Lower leg skin (tissue), 4 donors: ENCODE data around the gene RNF4. TPM values are rescaled to one million over a fixed set of nuclear protein-coding genes. Genes with fewer than 3 reads are reported as not detected.

Experiments used
- DNase-seq, 2 donors: peaks; one replicate each; pipeline ENCODE4 v3.0.0-alpha.2; 2019; ENCODE audit warnings: low spot score in 2 of 2
- H3K4me3 ChIP-seq: fragments of 200-600 bp; sonication (generic); 2 replicates; pipeline ENCODE4 v1.5.1; 2017; ENCODE audit warnings: mild to moderate bottlenecking, low read depth; ENCODE audit not compliant: poor library complexity, severe bottlenecking
- CTCF ChIP-seq, 3 donors: fragments of 450-650 bp; IDR thresholded peaks; one replicate each; pipeline ENCODE4 v1.5.1; 2016; ENCODE audit warnings: antibody characterized with exemption in 3 of 3, mild to moderate bottlenecking in 3 of 3, moderate library complexity in 2 of 3
- POLR2A ChIP-seq, 2 donors: fragments of 450-650 bp; IDR thresholded peaks; one replicate each; pipeline ENCODE4 v1.6.1; 2016 to 2017; ENCODE audit warnings: antibody characterized with exemption in 2 of 2, mild to moderate bottlenecking in 1 of 2, moderate library complexity in 1 of 2
- WGBS, 2 donors: methylation state at CpG; one replicate each; pipeline ENCODE4 v1.1.5; 2018; 5-methylcytosine and 5-hydroxymethylcytosine counted together
- intact Hi-C: fragments of 100-400 bp; cut with DNase I; formaldehyde crosslinking; loops from one replicate; pipeline ENCODE4 v1.15.0; 2023; ENCODE audit warnings: low total_unique reads
- total RNA-seq, 4 donors: library from RNA; depleted of rRNA; stranded (reverse); fragments of >200 nt; gene quantifications; one replicate each; pipeline ENCODE4 v1.1.0, GENCODE V29; 2016

Gene RNF4
- total RNA-seq, 4 donors from 2014 or later: 30.4 to 44.0 (median 37.9) TPM

GRCh38 chr4:2551118-2551517, 82.2 kb downstream of the RNF4 start:
- H3K4me3 ChIP-seq: no peak overlapping the region
- intact Hi-C loops: no loop called here
- no peak for DNase-seq
- no peak for TF ChIP-seq POLR2A (IDR thresholded peaks at IDR 0.05)
- no peak for TF ChIP-seq CTCF (IDR thresholded peaks at IDR 0.05)

GRCh38 chr4:2552806-2553205, 83.9 kb downstream of the RNF4 start:
- no peak for DNase-seq
- WGBS, 2 donors: 94 to 97% methylated on average over 11 of the region's 11 CpGs

GRCh38 chr4:2558301-2558700, 89.4 kb downstream of the RNF4 start:
- TF ChIP-seq CTCF (IDR thresholded peaks at IDR 0.05) (no peak), POLR2A (IDR thresholded peaks at IDR 0.05) (no peak)
- no peak overlapping the region for H3K4me3 ChIP-seq
- 89 to 90% methylated on average over 6 of the region's 6 CpGs for WGBS, 2 donors
- intact Hi-C loops: no loop called here
- DNase-seq: peak in 1 of 2 donors; percentile 69

More at GRCh38 chr4:2552806-2553205, 83.9 kb downstream of the RNF4 start:
- intact Hi-C loops: no loop called here
- H3K4me3 ChIP-seq: no peak overlapping the region
- no peak for TF ChIP-seq POLR2A (IDR thresholded peaks at IDR 0.05)
- no peak for TF ChIP-seq CTCF (IDR thresholded peaks at IDR 0.05)

GRCh38 chr4:2560167-2560566, 91.3 kb downstream of the RNF4 start:
- DNase-seq: peak in 1 of 2 donors; percentile 52
- no peak overlapping the region for H3K4me3 ChIP-seq
- 96 to 98% methylated on average over 12 of the region's 12 CpGs for WGBS, 2 donors
- TF ChIP-seq POLR2A (IDR thresholded peaks at IDR 0.05): no peak
- TF ChIP-seq CTCF (IDR thresholded peaks at IDR 0.05): no peak
- intact Hi-C loops: no loop called here

Other genes with a start within 250 kb of the RNF4 start
- 10 to 100 TPM in 3 of 4 donors, 1 to 10 TPM in 1; 6.8 to 15.3 (median 12.4) TPM for gene HAUS3, start 227.0 kb upstream of the RNF4 start, total RNA-seq
- gene POLN, start 227.0 kb upstream of the RNF4 start, total RNA-seq: 1 to 10 TPM in 2 of 4 donors, under 1 TPM in 2; 0.30 to 3.3 (median 0.89) TPM
- 10 to 100 TPM; 33.3 to 62.6 (median 47.6) TPM for gene MXD4, start 207.0 kb upstream of the RNF4 start, total RNA-seq
- 10 to 100 TPM in 2 of 4 donors, 1 to 10 TPM in 2; 5.0 to 12.8 (median 9.9) TPM for gene ZFYVE28, start 50.5 kb upstream of the RNF4 start, total RNA-seq
- not detected for gene CFAP99, start 50.2 kb upstream of the RNF4 start, total RNA-seq
- 10 to 100 TPM; 16.3 to 38.6 (median 25.7) TPM for gene FAM193A, start 67.5 kb downstream of the RNF4 start, total RNA-seq